ENCODE data around the gene CHN1.

Gene CHN1

GRCh38 chr2:174771136-174771535 lies 234.0 kb downstream of the CHN1 start:
- no peak overlapping the region for H2AK5ac ChIP-seq (ENCODE audit: low read length, severe bottlenecking)
- no peaks in the 10 kb centered on the region for H3K79me1 ChIP-seq (replicated peaks; ENCODE audit: low read length, poor library complexity, severe bottlenecking)
- H3K18ac ChIP-seq (ENCODE audit: low read depth in 1 of 2, low read length in 2 of 2): no peak overlapping the region
- WGBS: 70% methylated on average over 3 of the region's 3 CpGs
- H3K9ac ChIP-seq (ENCODE audit: low read length): no peak overlapping the region
- no peak overlapping the region for H2BK15ac ChIP-seq (ENCODE audit: low read depth, poor library complexity, severe bottlenecking)
- no peak overlapping the region for H3K14ac ChIP-seq (ENCODE audit: low read length in 2 of 2)
- H3K36me3 ChIP-seq (ENCODE audit: control insufficient read depth in 1 of 2, insufficient read depth in 2 of 2, low read depth in 1 of 2, low read length in 2 of 2): no peaks in the 10 kb centered on the region
- no peak overlapping the region for H2BK5ac ChIP-seq (ENCODE audit: low read depth, low read length, poor library complexity, severe bottlenecking)
- H3K4me3 ChIP-seq (ENCODE audit: insufficient read depth in 1 of 2, low read depth in 1 of 2, low read length in 2 of 2): no peak overlapping the region
- no peak overlapping the region for H3K4ac ChIP-seq (ENCODE audit: low read depth in 1 of 2, low read length in 2 of 2)
- DNase-seq: no peak
- H2AFZ ChIP-seq (ENCODE audit: low read depth, low read length): no peak overlapping the region
- no peak overlapping the region for H4K8ac ChIP-seq (ENCODE audit: low read length)
- H3K27ac ChIP-seq (ENCODE audit: low read length, poor library complexity, severe bottlenecking): no peak overlapping the region
- no peak overlapping the region for H2BK120ac ChIP-seq (ENCODE audit: low read depth, low read length)
- H3K4me1 ChIP-seq (ENCODE audit: control insufficient read depth, insufficient read depth, low read depth, low read length): peaks cover 10% of the 10 kb centered on the region
- H2BK12ac ChIP-seq (ENCODE audit: low read length in 2 of 2): no peak overlapping the region
- no peak overlapping the region for H4K91ac ChIP-seq (ENCODE audit: low read length)
- no peaks in the 10 kb centered on the region for H3K9me3 ChIP-seq (ENCODE audit: control insufficient read depth, low read length)
- H3K4me2 ChIP-seq (ENCODE audit: low read length, poor library complexity, severe bottlenecking): no peak overlapping the region
- no peak overlapping the region for H3K23ac ChIP-seq (ENCODE audit: low read length in 2 of 2)
- peaks cover 0 to 11% of the 10 kb centered on the region in 2 experiments for H3K27me3 ChIP-seq (ENCODE audit: control insufficient read depth in 1 of 2, insufficient read depth in 1 of 2, low read length in 2 of 2)

DNA sequence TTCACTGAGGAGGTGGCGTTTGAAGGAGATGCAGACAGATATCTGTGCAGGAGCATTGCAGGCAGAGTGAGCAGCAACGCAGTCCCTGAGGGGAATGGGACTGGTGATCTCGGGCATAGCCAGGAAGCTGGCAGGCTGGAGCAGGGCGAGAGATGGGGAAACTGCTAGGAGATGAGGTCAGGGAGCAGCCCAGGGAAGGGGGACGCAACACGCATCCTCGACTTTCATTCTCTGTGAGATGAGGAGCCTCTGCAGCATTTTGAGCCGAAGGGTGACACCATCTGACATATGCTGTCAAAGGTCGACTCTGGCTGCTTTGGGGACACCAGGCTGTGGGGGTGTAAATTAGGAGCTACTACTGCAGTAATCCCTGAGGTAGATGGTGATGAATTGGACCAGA lies 236.6 kb downstream of the CHN1 start:
- Histone ChIP-seq H3K23ac (ENCODE audit: low read length in 2 of 2) (no peak overlapping the region), H3K4me3 (ENCODE audit: insufficient read depth in 1 of 2, low read depth in 1 of 2, low read length in 2 of 2) (no peak overlapping the region), H3K18ac (ENCODE audit: low read depth in 1 of 2, low read length in 2 of 2) (peak overlapping the region in 1 of 2 experiments; percentile 2), H3K27ac (ENCODE audit: low read length, poor library complexity, severe bottlenecking) (no peak overlapping the region), H3K79me1 (replicated peaks; ENCODE audit: low read length, poor library complexity, severe bottlenecking) (no peaks in the 10 kb centered on the region), H3K27me3 (ENCODE audit: control insufficient read depth in 1 of 2, insufficient read depth in 1 of 2, low read length in 2 of 2) (peaks cover 0 to 18% of the 10 kb centered on the region in 2 experiments), H2AK5ac (ENCODE audit: low read length, severe bottlenecking) (no peak overlapping the region), H3K4me1 (ENCODE audit: control insufficient read depth, insufficient read depth, low read depth, low read length) (peaks cover 17% of the 10 kb centered on the region), H2BK15ac (ENCODE audit: low read depth, poor library complexity, severe bottlenecking) (no peak overlapping the region), H4K8ac (ENCODE audit: low read length) (peak overlapping the region; percentile 33), H3K9me3 (ENCODE audit: control insufficient read depth, low read length) (no peaks in the 10 kb centered on the region), H2BK12ac (ENCODE audit: low read length in 2 of 2) (peak overlapping the region in 1 of 2 experiments; percentile 66), H3K14ac (ENCODE audit: low read length in 2 of 2) (peak overlapping the region in 1 of 2 experiments; percentile 44), H2AFZ (ENCODE audit: low read depth, low read length) (peak overlapping the region; percentile 37), H2BK120ac (ENCODE audit: low read depth, low read length) (no peak overlapping the region), H3K4me2 (ENCODE audit: low read length, poor library complexity, severe bottlenecking) (no peak overlapping the region), H3K36me3 (ENCODE audit: control insufficient read depth in 1 of 2, insufficient read depth in 2 of 2, low read depth in 1 of 2, low read length in 2 of 2) (no peaks in the 10 kb centered on the region), H3K9ac (ENCODE audit: low read length) (no peak overlapping the region), H3K4ac (ENCODE audit: low read depth in 1 of 2, low read length in 2 of 2) (no peak overlapping the region), H2BK5ac (ENCODE audit: low read depth, low read length, poor library complexity, severe bottlenecking) (no peak overlapping the region), H4K91ac (ENCODE audit: low read length) (no peak overlapping the region)
- 84% methylated on average over 9 of the region's 9 CpGs for WGBS
- no peak for DNase-seq

- Histone ChIP-seq H2BK15ac (ENCODE audit: low read depth, poor library complexity, severe bottlenecking) (no peak overlapping the region), H3K4me1 (ENCODE audit: control insufficient read depth, insufficient read depth, low read depth, low read length) (peaks cover 10% of the 10 kb centered on the region), H3K23ac (ENCODE audit: low read length in 2 of 2) (no peak overlapping the region), H3K18ac (ENCODE audit: low read depth in 1 of 2, low read length in 2 of 2) (peak overlapping the region; percentile 21 to 76), H2BK120ac (ENCODE audit: low read depth, low read length) (no peak overlapping the region), H4K8ac (ENCODE audit: low read length) (no peak overlapping the region), H3K36me3 (ENCODE audit: control insufficient read depth in 1 of 2, insufficient read depth in 2 of 2, low read depth in 1 of 2, low read length in 2 of 2) (no peaks in the 10 kb centered on the region), H3K27me3 (ENCODE audit: control insufficient read depth in 1 of 2, insufficient read depth in 1 of 2, low read length in 2 of 2) (peaks cover 0 to 18% of the 10 kb centered on the region in 2 experiments), H3K9me3 (ENCODE audit: control insufficient read depth, low read length) (no peaks in the 10 kb centered on the region), H3K27ac (ENCODE audit: low read length, poor library complexity, severe bottlenecking) (no peak overlapping the region), H4K91ac (ENCODE audit: low read length) (no peak overlapping the region), H3K14ac (ENCODE audit: low read length in 2 of 2) (no peak overlapping the region), H3K4me2 (ENCODE audit: low read length, poor library complexity, severe bottlenecking) (no peak overlapping the region), H3K4me3 (ENCODE audit: insufficient read depth in 1 of 2, low read depth in 1 of 2, low read length in 2 of 2) (no peak overlapping the region), H2AK5ac (ENCODE audit: low read length, severe bottlenecking) (no peak overlapping the region), H3K4ac (ENCODE audit: low read depth in 1 of 2, low read length in 2 of 2) (no peak overlapping the region), H2BK12ac (ENCODE audit: low read length in 2 of 2) (peak overlapping the region in 1 of 2 experiments; percentile 31), H3K9ac (ENCODE audit: low read length) (no peak overlapping the region), H2AFZ (ENCODE audit: low read depth, low read length) (no peak overlapping the region), H2BK5ac (ENCODE audit: low read depth, low read length, poor library complexity, severe bottlenecking) (no peak overlapping the region), H3K79me1 (replicated peaks; ENCODE audit: low read length, poor library complexity, severe bottlenecking) (no peaks in the 10 kb centered on the region)
- no peak for DNase-seq
- WGBS: no CpG with 5 or more reads among the region's 1 CpG
Measured at GRCh38 chr2:174766271-174766670, 238.9 kb downstream of the CHN1 start.

DNA sequence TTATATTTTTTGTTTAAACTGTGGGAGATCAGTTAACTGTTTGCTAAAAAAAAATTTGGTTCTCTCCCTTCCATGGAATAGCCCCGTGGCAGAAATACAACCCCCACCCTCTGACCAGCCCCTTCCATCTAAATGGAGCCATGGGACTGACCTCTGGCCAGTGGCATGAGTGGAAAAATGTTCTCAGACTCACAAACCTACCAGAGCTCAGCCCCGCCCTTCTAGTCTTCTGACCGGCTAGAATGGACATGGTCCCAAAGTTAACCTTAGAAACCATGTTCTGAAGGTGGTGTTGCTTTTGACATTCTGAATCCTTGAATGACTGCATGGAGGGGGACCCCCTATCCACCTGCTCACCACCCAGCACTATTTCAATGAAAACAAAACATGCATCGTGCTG lies 239.6 kb downstream of the CHN1 start:
- Histone ChIP-seq H3K27ac (ENCODE audit: low read length, poor library complexity, severe bottlenecking) (no peak overlapping the region), H3K23ac (ENCODE audit: low read length in 2 of 2) (no peak overlapping the region), H3K9me3 (ENCODE audit: control insufficient read depth, low read length) (no peaks in the 10 kb centered on the region), H3K4me3 (ENCODE audit: insufficient read depth in 1 of 2, low read depth in 1 of 2, low read length in 2 of 2) (no peak overlapping the region), H2AFZ (ENCODE audit: low read depth, low read length) (no peak overlapping the region), H2BK5ac (ENCODE audit: low read depth, low read length, poor library complexity, severe bottlenecking) (no peak overlapping the region), H2BK12ac (ENCODE audit: low read length in 2 of 2) (no peak overlapping the region), H3K36me3 (ENCODE audit: control insufficient read depth in 1 of 2, insufficient read depth in 2 of 2, low read depth in 1 of 2, low read length in 2 of 2) (no peaks in the 10 kb centered on the region), H2BK15ac (ENCODE audit: low read depth, poor library complexity, severe bottlenecking) (no peak overlapping the region), H4K91ac (ENCODE audit: low read length) (no peak overlapping the region), H2AK5ac (ENCODE audit: low read length, severe bottlenecking) (no peak overlapping the region), H3K14ac (ENCODE audit: low read length in 2 of 2) (no peak overlapping the region), H2BK120ac (ENCODE audit: low read depth, low read length) (no peak overlapping the region), H4K8ac (ENCODE audit: low read length) (no peak overlapping the region), H3K4ac (ENCODE audit: low read depth in 1 of 2, low read length in 2 of 2) (peak overlapping the region in 1 of 2 experiments; percentile 35), H3K9ac (ENCODE audit: low read length) (no peak overlapping the region), H3K4me2 (ENCODE audit: low read length, poor library complexity, severe bottlenecking) (no peak overlapping the region), H3K4me1 (ENCODE audit: control insufficient read depth, insufficient read depth, low read depth, low read length) (peaks cover 10% of the 10 kb centered on the region), H3K18ac (ENCODE audit: low read depth in 1 of 2, low read length in 2 of 2) (peak overlapping the region; percentile 4 to 17), H3K27me3 (ENCODE audit: control insufficient read depth in 1 of 2, insufficient read depth in 1 of 2, low read length in 2 of 2) (peaks cover 0 to 18% of the 10 kb centered on the region in 2 experiments), H3K79me1 (replicated peaks; ENCODE audit: low read length, poor library complexity, severe bottlenecking) (no peaks in the 10 kb centered on the region)
- 79% methylated on average over 4 of the region's 4 CpGs for WGBS
- peak; percentile 19 for DNase-seq
